IMR-90 (cell line): ENCODE measurements around the gene RAP1GAP. TPM values are rescaled to one million over a fixed set of nuclear protein-coding genes. Genes with fewer than 3 reads are reported as not detected.
A peak's percentile ranks its signal among the peaks of the same experiment; 100 is the strongest.

ENCODE experiments used
- ATAC-seq: fragments of 200-7000 bp; cut with Tn5 transposase; 2 replicates; pipeline ENCODE4 v1.9.1; 2020; ENCODE audit warnings: low read depth, mild to moderate bottlenecking, moderate library complexity
- BruUV-seq: library from RNA; stranded (reverse); fragments of 400-500 nt; replicated peaks from 2 replicates; lab custom pipeline; 2021; lab: Mats Ljungman, UMichigan
- CTCF ChIA-PET: fragments of 300-600 bp; formaldehyde crosslinking; extraction: SDS; loops from one replicate; lab custom pipeline; 2021; ENCODE audit warnings: antibody characterized with exemption; lab: Yijun Ruan, JAX
- POLR2A ChIA-PET: fragments of 300-600 bp; sonication (Branson Sonifier 250); formaldehyde crosslinking; loops from one replicate; lab custom pipeline; 2022; ENCODE audit warnings: antibody characterized with exemption; ENCODE audit not compliant: unreplicated experiment; lab: Charles Lee
- DNase-seq: peaks from one replicate; pipeline ENCODE4 v3.0.0; 2013
- H2AFZ ChIP-seq: replicated peaks from 2 replicates; pipeline ENCODE3; 2013; ENCODE audit warnings: low read length, mild to moderate bottlenecking; ENCODE audit not compliant: poor library complexity
- H2AK5ac ChIP-seq: 2 replicates; pipeline ENCODE4 v1.6.1; 2013; ENCODE audit warnings: low read depth, low read length, inconsistent platforms
- H2AK9ac ChIP-seq: replicated peaks from 2 replicates; pipeline ENCODE3; 2013; ENCODE audit warnings: mild to moderate bottlenecking, low read depth, low read length, moderate library complexity; ENCODE audit not compliant: poor library complexity
- H2BK120ac ChIP-seq: 2 replicates; pipeline ENCODE4 v1.6.1; 2013; ENCODE audit warnings: low read depth, low read length, inconsistent platforms
- H2BK15ac ChIP-seq: 3 replicates; pipeline ENCODE4 v1.6.1; 2013; ENCODE audit warnings: low read depth, low read length, inconsistent platforms
- H2BK20ac ChIP-seq: 2 replicates; pipeline ENCODE4 v1.6.1; 2013; ENCODE audit warnings: low read depth, mild to moderate bottlenecking, inconsistent platforms, low read length, moderate library complexity
- H2BK5ac ChIP-seq: 2 replicates; pipeline ENCODE4 v1.6.1; 2013; ENCODE audit warnings: mild to moderate bottlenecking, low read depth, low read length, inconsistent platforms; ENCODE audit not compliant: poor library complexity, severe bottlenecking
- H3K14ac ChIP-seq: replicated peaks from 2 replicates; pipeline ENCODE4 v1.6.1; 2013; ENCODE audit warnings: low read depth, low read length, inconsistent platforms
- H3K18ac ChIP-seq: 2 replicates; pipeline ENCODE4 v1.6.1; 2013; ENCODE audit warnings: low read depth, low read length, control low read depth
- H3K23ac ChIP-seq: 2 replicates; pipeline ENCODE4 v1.6.1; 2013; ENCODE audit warnings: low read depth, low read length, inconsistent platforms
- H3K27ac ChIP-seq: 2 replicates; pipeline ENCODE4 v1.5.1; 2013; ENCODE audit warnings: mild to moderate bottlenecking, control low read depth, low read length; ENCODE audit not compliant: insufficient read depth
- H3K27me3 ChIP-seq: 2 replicates; pipeline ENCODE4 v1.6.1; 2013; ENCODE audit warnings: low read length; ENCODE audit not compliant: control insufficient read depth, insufficient read depth
- H3K36me3 ChIP-seq: 2 replicates; pipeline ENCODE4 v1.6.1; 2013; ENCODE audit warnings: low read length, mixed read lengths; ENCODE audit not compliant: control insufficient read depth, insufficient read depth
- H3K4ac ChIP-seq: 2 replicates; pipeline ENCODE4 v1.6.1; 2013; ENCODE audit warnings: low read depth, low read length, inconsistent platforms
- H3K4me1 ChIP-seq: 2 replicates; pipeline ENCODE4 v1.6.1; 2013; ENCODE audit warnings: low read length, mixed read lengths; ENCODE audit not compliant: control insufficient read depth, insufficient read depth
- H3K4me2 ChIP-seq: 2 replicates; pipeline ENCODE4 v1.6.1; 2013; ENCODE audit warnings: low read depth, mild to moderate bottlenecking, control low read depth, low read length, moderate library complexity
- H3K4me3 ChIP-seq: 2 replicates; pipeline ENCODE4 v1.5.1; 2013; ENCODE audit warnings: low read depth, mild to moderate bottlenecking, control low read depth, low read length, moderate library complexity; ENCODE audit not compliant: insufficient read depth
- H3K56ac ChIP-seq: 2 replicates; pipeline ENCODE4 v1.6.1; 2013; ENCODE audit warnings: low read length, inconsistent platforms; ENCODE audit not compliant: insufficient read depth; ENCODE audit errors: extremely low read depth
- H3K79me1 ChIP-seq, 2 experiments: 2 replicates each; pipeline ENCODE4 v1.6.1; 2013; ENCODE audit warnings: low read length in 2 of 2, inconsistent platforms in 1 of 2, low read depth in 1 of 2
- H3K9ac ChIP-seq: 2 replicates; pipeline ENCODE4 v1.6.1; 2013; ENCODE audit warnings: low read depth, low read length, control low read depth
- H3K9me1 ChIP-seq: 2 replicates; pipeline ENCODE4 v1.6.1; 2013; ENCODE audit warnings: low read length, inconsistent platforms; ENCODE audit not compliant: insufficient read depth
- H3K9me3 ChIP-seq: 2 replicates; pipeline ENCODE4 v1.6.1; 2013; ENCODE audit warnings: low read length; ENCODE audit not compliant: control insufficient read depth, insufficient read depth
- H4K20me1 ChIP-seq: 2 replicates; pipeline ENCODE4 v1.6.1; 2013; ENCODE audit warnings: low read length, inconsistent platforms; ENCODE audit not compliant: insufficient read depth
- H4K5ac ChIP-seq: 2 replicates; pipeline ENCODE4 v1.6.1; 2013; ENCODE audit warnings: mild to moderate bottlenecking, low read depth, low read length, control low read depth
- H4K8ac ChIP-seq, 2 experiments: 2 replicates each; pipeline ENCODE4 v1.6.1; 2013; ENCODE audit warnings: low read depth in 2 of 2, low read length in 2 of 2, control low read depth in 1 of 2, inconsistent platforms in 1 of 2
- H4K91ac ChIP-seq: 2 replicates; pipeline ENCODE4 v1.6.1; 2013; ENCODE audit warnings: low read depth, low read length, inconsistent platforms; ENCODE audit not compliant: insufficient read depth
- CEBPB ChIP-seq: IDR thresholded peaks from 2 replicates; pipeline ENCODE4 v1.6.1; 2012; ENCODE audit warnings: low read depth, low read length, improper control_type of control experiment
- FOS ChIP-seq: fragments of 150-350 bp; IDR thresholded peaks from 2 replicates; pipeline ENCODE4 v1.6.1; 2016; ENCODE audit warnings: low read depth, low read length
- MAZ ChIP-seq: IDR thresholded peaks from 2 replicates; pipeline ENCODE4 v1.6.1; 2012; ENCODE audit warnings: low read depth, mild to moderate bottlenecking, low read length, improper control_type of control experiment, moderate library complexity, borderline replicate concordance
- POLR2A ChIP-seq: IDR thresholded peaks from 2 replicates; pipeline ENCODE4 v1.6.1; 2012; ENCODE audit warnings: mild to moderate bottlenecking, low read depth, low read length
- RCOR1 ChIP-seq: IDR thresholded peaks from 2 replicates; pipeline ENCODE4 v1.6.1; 2012; ENCODE audit warnings: mild to moderate bottlenecking, low read length, improper control_type of control experiment; ENCODE audit not compliant: insufficient replicate concordance
- SMC3 ChIP-seq: fragments of 150-350 bp; IDR thresholded peaks from 2 replicates; pipeline ENCODE4 v1.6.1; 2016; ENCODE audit warnings: low read depth, mild to moderate bottlenecking, antibody characterized with exemption, low read length, moderate library complexity
- WGBS, 2 experiments: methylation state at CpG; one replicate each; pipeline versions ENCODE4 v1.1.5 to v1.1.7; 2013; ENCODE audit warnings: missing lambda C conversion rate in 2 of 2; ENCODE audit not compliant: insufficient read length in 1 of 2; ENCODE audit errors: extremely low coverage in 2 of 2; 5-methylcytosine and 5-hydroxymethylcytosine counted together
- dilution Hi-C: fragments of 300-500 bp; cut with HindIII; formaldehyde crosslinking; loops from one replicate; pipeline ENCODE4 v1.14.3; 2018; ENCODE audit warnings: low sequenced_read_pairs; ENCODE audit not compliant: unreplicated experiment
- in situ Hi-C: fragments of 300-500 bp; cut with MboI; formaldehyde crosslinking; loops from 3 replicates; pipeline ENCODE4 v1.14.3; 2019; ENCODE audit warnings: low sequenced_read_pairs, inconsistent platforms, mixed read lengths
- intact Hi-C: fragments of 100-400 bp; cut with micrococcal nuclease; formaldehyde crosslinking; loops from 2 replicates; pipeline ENCODE4 v1.10.0; 2022
- polyA plus RNA-seq, 3 experiments: library from polyadenylated mRNA; depleted of rRNA; stranded (reverse); fragments of >200 nt; gene quantifications; 2 replicates each; pipeline ENCODE4 v1.2.3, GENCODE V29; 2012; ENCODE audit warnings: low replicate concordance in 1 of 3
- total RNA-seq: library from RNA; depleted of rRNA; stranded (reverse); fragments of >200 nt; gene quantifications from 2 replicates; pipeline ENCODE4 v1.2.3, GENCODE V29; 2012

Gene RAP1GAP
- total and polyA plus RNA-seq, 2 of the 4 experiments (the other 2 are of a cell fraction): under 0.01 to 0.10 TPM

DNA sequence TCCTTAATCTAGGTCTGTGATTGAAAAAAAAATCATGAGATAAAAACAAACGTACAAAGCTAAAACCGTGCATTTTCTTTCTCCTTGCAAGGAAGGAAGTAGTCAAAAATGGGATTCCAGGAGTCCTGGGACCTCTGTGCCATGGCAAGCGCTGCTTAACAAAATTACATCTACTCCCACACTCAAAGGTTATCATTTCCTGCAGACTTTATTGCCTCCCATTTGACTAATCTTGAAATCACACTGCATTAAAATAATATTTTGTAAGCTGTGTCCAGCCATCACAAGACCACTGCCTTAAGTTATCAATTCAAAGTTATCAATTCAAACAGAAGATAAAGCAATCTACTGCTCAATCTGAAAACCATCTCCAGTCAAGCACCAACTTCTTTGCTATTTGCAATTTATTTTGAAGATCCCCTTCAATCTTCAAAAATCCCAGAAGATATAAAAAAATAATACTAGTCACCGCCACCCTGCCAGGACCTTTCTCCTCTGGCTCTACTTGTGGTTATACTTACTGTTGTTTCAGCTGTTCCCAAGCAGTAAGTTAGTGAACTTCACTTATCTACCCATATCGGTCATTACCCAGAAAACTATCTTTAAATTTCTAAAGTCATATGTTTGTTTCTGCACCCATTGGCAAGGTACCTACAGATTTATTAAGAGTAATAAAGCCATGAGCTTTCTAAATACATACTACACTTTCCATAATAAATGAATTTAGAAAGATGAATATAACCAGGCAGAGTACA lies 38.1 kb upstream of the RAP1GAP start:
- Histone ChIP-seq H3K4me2 (no peak overlapping the region), H2AK9ac (no peak overlapping the region), H3K36me3 (peaks cover 22% of the 10 kb centered on the region), H2BK5ac (no peak overlapping the region), H4K91ac (no peak overlapping the region), H4K8ac (no peak overlapping the region), H3K9me3 (no peaks in the 10 kb centered on the region), H3K27me3 (no peaks in the 10 kb centered on the region), H2AFZ (no peak overlapping the region), H3K14ac (no peak overlapping the region), H3K9ac (no peak overlapping the region), H4K5ac (no peak overlapping the region), H2AK5ac (no peak overlapping the region), H3K4ac (no peak overlapping the region), H3K23ac (no peak overlapping the region), H3K56ac (no peak overlapping the region), H4K20me1 (peaks cover 7% of the 10 kb centered on the region; the same call in 1 of the 2 replicates), H2BK15ac (no peak overlapping the region), H3K9me1 (no peaks in the 10 kb centered on the region; the same call in 1 of the 2 replicates), H2BK120ac (no peak overlapping the region), H2BK20ac (no peak overlapping the region), H3K4me3 (no peak overlapping the region), H3K4me1 (peaks cover 10% of the 10 kb centered on the region), H3K18ac (no peak overlapping the region), H3K79me1 (peaks cover 9 to 42% of the 10 kb centered on the region in 2 experiments; a peak in 3 of 4 replicates), H3K27ac (no peak overlapping the region)
- peak; percentile 35 for DNase-seq
- BruUV-seq: no TSS peak
- dilution Hi-C loops (no loop called here), intact Hi-C loops (loop anchor here (5.0 to 10.0 kb wide), 2 partner anchors 35 to 258 kb away; no protein-coding TSS in a partner anchor), in situ Hi-C loops (loop anchor here (25.0 kb wide), 1 partner anchor 255 kb away; no protein-coding TSS in a partner anchor)
- CTCF ChIA-PET: interaction anchor here (0.6 to 0.8 kb wide), 2 partner anchors 11 to 1993 kb away, joined by 4 read pairs; no protein-coding TSS in a partner anchor
- TF ChIP-seq POLR2A (no peak), RCOR1 (no peak), MAZ (no peak), FOS (no peak), CEBPB (no peak), SMC3 (no peak)
- POLR2A ChIA-PET: no interaction called here
- no CpG with 5 or more reads among the region's 5 CpGs for WGBS, 2 experiments
- no peak for ATAC-seq
